HFFc6 (cell line): ENCODE measurements around the gene PEAK3. TPM values are rescaled to one million over a fixed set of nuclear protein-coding genes. Genes with fewer than 3 reads are reported as not detected.

Source experiments
- DNase-seq: peaks from one replicate; pipeline ENCODE4 v3.0.0-alpha.2; 2018
- H3K27ac Mint-ChIP-seq: 2 replicates; pipeline ENCODE4 v1.8.0; 2020; ENCODE audit warnings: mild to moderate bottlenecking, mixed read lengths
- H3K27me3 Mint-ChIP-seq: 2 replicates; pipeline ENCODE4 v1.8.0; 2021; ENCODE audit warnings: mild to moderate bottlenecking, moderate library complexity, mixed read lengths; ENCODE audit not compliant: insufficient read depth
- H3K36me3 Mint-ChIP-seq: 2 replicates; pipeline ENCODE4 v1.8.0; 2021; ENCODE audit warnings: low read depth, mixed read lengths
- H3K4me1 Mint-ChIP-seq: 2 replicates; pipeline ENCODE4 v1.8.0; 2020; ENCODE audit warnings: low read depth, mixed read lengths
- H3K4me3 Mint-ChIP-seq: 2 replicates; pipeline ENCODE4 v1.8.0; 2020; ENCODE audit warnings: mild to moderate bottlenecking, moderate library complexity, mixed read lengths
- H3K9me3 Mint-ChIP-seq: 2 replicates; pipeline ENCODE4 v1.8.0; 2020; ENCODE audit warnings: mild to moderate bottlenecking, mixed read lengths
- total RNA-seq, 6 experiments: library from RNA; stranded (reverse); fragmentation: NEBNext Ultra II Directional; extraction: Animal tissue kit (Norgen Biotek cat#: 25700); gene quantifications; 2 replicates in 1 of 6; 3 replicates in 5 of 6; pipeline ENCODE4 v1.2.3, GENCODE V29; 2021
- TF ChIP-seq, protein P1 (sequence below): fragments of 200-600 bp; sonication (generic); IDR thresholded peaks from 2 replicates; pipeline ENCODE4 v1.5.0; 2021; ENCODE audit warnings: antibody characterized with exemption, mild to moderate bottlenecking

The PEAK3 gene
- total RNA-seq, 6 experiments from 2014 or later = 0.07 to 0.53 (median 0.36) TPM

DNA sequence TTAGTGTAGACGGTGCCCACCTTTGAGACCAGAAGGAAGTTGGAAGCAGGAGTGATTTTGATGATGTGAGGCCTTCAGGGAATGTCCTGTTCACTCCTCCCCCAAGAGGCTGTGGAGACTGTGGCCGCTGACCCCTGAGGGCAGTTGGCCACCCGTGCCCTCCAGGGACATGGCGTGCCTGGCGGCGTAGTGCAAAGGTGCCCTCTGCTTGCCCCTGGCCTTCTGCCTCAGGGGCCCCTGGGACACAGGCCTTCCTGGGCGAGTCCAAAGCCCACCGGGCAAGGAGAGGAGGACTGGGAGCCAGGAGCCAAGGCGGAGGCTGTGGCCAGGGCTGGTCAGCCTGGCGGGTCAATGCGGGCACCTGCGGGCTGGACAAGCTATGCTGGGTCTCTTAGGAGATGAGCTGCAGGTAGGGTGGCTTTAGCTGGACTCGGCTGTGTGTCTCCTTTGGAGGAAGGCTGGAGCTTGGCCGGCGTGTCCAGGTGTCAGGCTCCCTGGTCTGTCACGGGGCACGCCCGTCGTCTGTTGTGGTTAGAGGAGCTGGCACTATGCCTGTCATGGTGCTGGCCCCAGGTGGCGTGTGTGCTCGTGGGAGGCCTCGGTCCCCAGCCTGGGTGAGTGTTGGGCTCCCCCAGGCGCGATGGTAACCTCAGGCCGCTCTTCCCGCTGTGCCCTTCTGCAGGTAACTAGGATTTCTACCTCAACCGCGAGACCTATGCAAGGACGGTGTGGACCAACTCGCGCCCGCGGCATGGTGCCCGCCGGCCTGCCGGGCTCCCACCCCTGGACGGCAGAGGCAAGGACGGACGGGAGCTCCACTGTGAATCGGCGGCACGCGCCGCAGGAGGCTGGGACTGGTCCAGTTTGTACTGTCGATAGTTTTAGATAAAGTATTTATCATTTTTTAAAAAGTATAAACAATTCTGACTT, 52.6 kb downstream of the PEAK3 start:
- TF ChIP-seq, protein P1, sequence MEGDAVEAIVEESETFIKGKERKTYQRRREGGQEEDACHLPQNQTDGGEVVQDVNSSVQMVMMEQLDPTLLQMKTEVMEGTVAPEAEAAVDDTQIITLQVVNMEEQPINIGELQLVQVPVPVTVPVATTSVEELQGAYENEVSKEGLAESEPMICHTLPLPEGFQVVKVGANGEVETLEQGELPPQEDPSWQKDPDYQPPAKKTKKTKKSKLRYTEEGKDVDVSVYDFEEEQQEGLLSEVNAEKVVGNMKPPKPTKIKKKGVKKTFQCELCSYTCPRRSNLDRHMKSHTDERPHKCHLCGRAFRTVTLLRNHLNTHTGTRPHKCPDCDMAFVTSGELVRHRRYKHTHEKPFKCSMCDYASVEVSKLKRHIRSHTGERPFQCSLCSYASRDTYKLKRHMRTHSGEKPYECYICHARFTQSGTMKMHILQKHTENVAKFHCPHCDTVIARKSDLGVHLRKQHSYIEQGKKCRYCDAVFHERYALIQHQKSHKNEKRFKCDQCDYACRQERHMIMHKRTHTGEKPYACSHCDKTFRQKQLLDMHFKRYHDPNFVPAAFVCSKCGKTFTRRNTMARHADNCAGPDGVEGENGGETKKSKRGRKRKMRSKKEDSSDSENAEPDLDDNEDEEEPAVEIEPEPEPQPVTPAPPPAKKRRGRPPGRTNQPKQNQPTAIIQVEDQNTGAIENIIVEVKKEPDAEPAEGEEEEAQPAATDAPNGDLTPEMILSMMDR = no peak
- H3K27me3 Mint-ChIP-seq = peaks cover 11% of the 10 kb centered on the region
- no peaks in the 10 kb centered on the region for H3K9me3 Mint-ChIP-seq
- H3K4me1 Mint-ChIP-seq = peaks cover 5% of the 10 kb centered on the region; the same call in 1 of the 2 replicates
- H3K36me3 Mint-ChIP-seq = peaks cover 15% of the 10 kb centered on the region
- no peak overlapping the region; the same call in 1 of the 2 replicates for H3K4me3 Mint-ChIP-seq
- no peak overlapping the region for H3K27ac Mint-ChIP-seq
- DNase-seq = no peak

DNA sequence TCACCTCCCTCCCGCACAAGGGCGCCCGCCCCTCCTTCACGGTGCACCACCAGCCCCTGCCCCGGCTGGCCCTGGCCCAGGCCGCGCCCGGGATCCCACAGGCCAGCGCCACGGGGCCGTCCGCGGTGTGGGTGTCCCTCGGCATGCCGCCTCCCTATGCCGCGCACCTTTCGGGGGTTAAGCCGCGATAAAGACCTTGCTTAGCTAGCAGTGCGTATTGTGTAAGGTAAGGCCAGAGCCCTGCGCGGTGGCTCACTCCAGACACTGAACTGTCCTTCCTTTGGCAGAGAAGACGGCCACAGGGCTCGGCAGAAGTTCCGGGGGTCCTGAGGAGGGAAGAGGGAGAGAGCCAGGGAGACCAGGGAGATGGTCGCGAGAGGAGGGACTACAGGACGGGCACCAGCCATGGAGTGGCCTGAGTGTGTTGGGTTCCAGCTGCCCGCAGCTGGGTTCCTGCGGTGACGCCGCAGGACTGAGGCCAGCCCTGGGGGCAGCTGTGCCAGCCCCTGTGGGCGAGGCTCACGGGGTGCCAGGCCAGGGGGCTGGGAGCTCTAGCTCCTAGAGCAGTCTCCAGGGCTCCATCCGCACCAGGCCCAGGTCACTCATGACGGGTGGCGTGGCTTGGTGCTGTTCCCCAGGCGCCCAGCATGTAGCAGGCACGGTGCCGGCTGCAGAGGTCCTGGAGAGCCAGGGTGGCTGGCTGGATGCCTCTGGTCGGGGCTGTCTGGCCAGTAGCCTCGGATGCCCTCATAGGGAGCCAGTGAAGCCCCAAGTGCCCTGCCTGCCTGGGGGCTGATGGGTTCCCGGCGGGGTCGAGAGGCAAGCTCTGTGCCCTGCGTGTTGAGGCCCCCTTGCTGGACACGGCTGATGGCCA, 53.6 kb downstream of the PEAK3 start:
- peaks cover 15% of the 10 kb centered on the region; the same call in 1 of the 2 replicates for H3K36me3 Mint-ChIP-seq
- no peaks in the 10 kb centered on the region for H3K9me3 Mint-ChIP-seq
- TF ChIP-seq, protein P1 = no peak
- H3K27ac Mint-ChIP-seq = no peak overlapping the region
- no peak overlapping the region; the same call in 1 of the 2 replicates for H3K4me3 Mint-ChIP-seq
- no peaks in the 10 kb centered on the region for H3K4me1 Mint-ChIP-seq
- no peak for DNase-seq
- H3K27me3 Mint-ChIP-seq = peaks cover 12% of the 10 kb centered on the region

DNA sequence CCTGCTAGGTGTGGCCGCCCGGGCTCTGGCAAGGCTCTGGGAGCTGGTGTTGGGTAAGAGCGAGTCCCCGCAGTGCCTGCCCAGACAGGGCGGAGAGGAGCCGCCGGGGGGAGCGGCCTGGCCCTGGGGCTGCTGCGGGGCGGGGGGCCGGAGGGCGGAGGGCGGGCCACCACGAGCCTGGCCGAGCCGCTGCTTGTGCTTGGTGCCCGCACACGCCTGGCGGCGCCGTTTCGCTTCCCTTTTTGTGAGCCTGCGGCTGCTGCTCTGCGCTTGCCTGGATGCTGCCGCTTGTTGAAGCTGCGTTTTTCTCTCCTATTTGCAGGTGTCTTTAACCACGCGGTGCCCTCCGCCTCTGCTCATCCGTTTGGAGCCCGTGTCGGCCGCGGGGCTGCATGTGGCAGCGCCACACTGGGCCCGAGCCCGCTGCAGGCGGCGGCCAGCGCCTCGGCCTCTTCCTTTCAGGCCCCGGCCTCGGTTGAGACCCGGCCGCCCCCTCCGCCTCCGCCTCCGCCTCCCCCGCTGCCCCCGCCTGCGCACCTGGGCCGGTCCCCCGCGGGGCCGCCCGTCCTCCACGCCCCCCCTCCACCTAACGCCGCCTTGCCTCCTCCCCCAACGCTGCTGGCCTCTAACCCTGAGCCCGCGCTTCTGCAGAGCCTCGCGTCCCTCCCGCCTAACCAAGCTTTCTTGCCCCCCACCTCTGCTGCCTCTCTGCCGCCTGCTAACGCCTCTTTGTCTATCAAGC, 54.4 kb downstream of the PEAK3 start:
- H3K27me3 Mint-ChIP-seq = peaks cover 9% of the 10 kb centered on the region
- DNase-seq = no peak
- H3K4me3 Mint-ChIP-seq = no peak overlapping the region
- H3K27ac Mint-ChIP-seq = no peak overlapping the region
- peaks cover 15% of the 10 kb centered on the region; the same call in 1 of the 2 replicates for H3K36me3 Mint-ChIP-seq
- no peaks in the 10 kb centered on the region for H3K9me3 Mint-ChIP-seq
- no peaks in the 10 kb centered on the region for H3K4me1 Mint-ChIP-seq
- TF ChIP-seq, protein P1 = no peak

DNA sequence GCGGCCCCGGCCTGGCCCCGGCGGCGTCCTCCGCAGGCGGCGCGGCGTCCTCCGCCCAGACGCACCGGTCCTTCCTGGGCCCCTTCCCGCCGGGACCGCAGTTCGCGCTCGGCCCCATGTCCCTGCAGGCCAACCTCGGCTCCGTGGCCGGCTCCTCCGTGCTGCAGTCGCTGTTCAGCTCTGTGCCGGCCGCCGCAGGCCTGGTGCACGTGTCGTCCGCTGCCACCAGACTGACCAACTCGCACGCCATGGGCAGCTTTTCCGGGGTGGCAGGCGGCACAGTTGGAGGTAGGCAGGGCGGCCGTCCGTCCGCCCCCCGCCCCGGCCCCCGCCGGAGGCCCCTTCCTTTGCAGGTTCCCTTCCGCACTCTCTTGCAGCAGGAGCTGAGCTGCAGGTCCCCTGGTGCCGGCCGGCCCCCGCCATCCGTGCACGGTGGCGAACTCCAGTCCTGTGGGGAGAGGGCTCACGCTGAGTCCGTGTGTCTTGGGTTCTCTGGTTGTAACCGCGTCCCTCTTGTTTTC, 55.1 kb downstream of the PEAK3 start:
- Mint-ChIP-seq H3K9me3 (no peaks in the 10 kb centered on the region), H3K4me3 (no peak overlapping the region), H3K27ac (no peak overlapping the region), H3K36me3 (peaks cover 15% of the 10 kb centered on the region; the same call in 1 of the 2 replicates), H3K27me3 (peaks cover 7% of the 10 kb centered on the region), H3K4me1 (no peaks in the 10 kb centered on the region)
- TF ChIP-seq, protein P1 = no peak
- no peak for DNase-seq
